ENCODE measurements around the gene WDPCP.

DNA sequence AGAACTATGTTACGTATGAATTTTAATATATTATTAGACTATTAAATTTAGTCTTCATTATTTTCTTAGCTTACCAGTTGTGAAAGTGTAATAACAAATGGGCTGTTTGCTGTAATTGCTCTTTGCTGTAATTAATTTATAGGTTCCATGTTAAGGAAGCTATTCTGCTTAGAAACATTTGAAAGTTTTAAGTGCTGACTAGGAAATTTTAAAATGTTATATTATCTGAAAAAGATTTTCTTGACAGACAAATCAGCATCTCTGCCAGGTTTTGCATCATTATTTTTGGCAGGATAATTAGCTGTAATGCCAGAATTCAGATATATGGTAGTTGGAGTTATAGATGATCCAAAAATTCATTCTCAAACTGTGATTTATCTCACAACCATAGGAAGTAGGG lies 495.4 kb downstream of the WDPCP start:
- TF ChIP-seq KLF16 (CRISPR knock-in tag; IDR thresholded peaks at IDR 0.05), result no peak
- TF ChIP-seq CTCF (CRISPR knock-in tag; IDR thresholded peaks at IDR 0.05), result no peak
- TF ChIP-seq JUNB (CRISPR knock-in tag; IDR thresholded peaks at IDR 0.05; ENCODE audit: borderline replicate concordance), result no peak
- TF ChIP-seq REST (IDR thresholded peaks at IDR 0.05; ENCODE audit: borderline replicate concordance in 1 of 2, low read depth in 1 of 2, low read length in 2 of 2), result no peak
- TF ChIP-seq MXD3 (CRISPR knock-in tag; IDR thresholded peaks at IDR 0.05), result no peak
- TF ChIP-seq SALL2 (CRISPR knock-in tag; IDR thresholded peaks at IDR 0.05), result no peak

Data from HepG2 (cell line).